H9 (cell line): ENCODE results near the gene KRT15. TPM values are rescaled to one million over a fixed set of nuclear protein-coding genes. Genes with fewer than 3 reads are reported as not detected.

Source experiments
- DNase-seq: peaks from one replicate; pipeline ENCODE4 v3.0.0-alpha.2; 2017
- H2AFZ ChIP-seq: one replicate; pipeline ENCODE4 v1.6.1; 2013; ENCODE audit warnings: mild to moderate bottlenecking, low read length, control low read depth, moderate library complexity
- H2AK5ac ChIP-seq: 2 replicates; pipeline ENCODE4 v1.6.1; 2013; ENCODE audit warnings: low read length, control low read depth, mixed read lengths; ENCODE audit not compliant: insufficient read length
- H2BK120ac ChIP-seq: one replicate; pipeline ENCODE4 v1.6.1; 2013; ENCODE audit warnings: low read depth, mild to moderate bottlenecking, low read length, control low read depth, inconsistent platforms; ENCODE audit not compliant: poor library complexity, severe bottlenecking
- H2BK12ac ChIP-seq: 2 replicates; pipeline ENCODE4 v1.6.1; 2013; ENCODE audit warnings: low read length, control low read depth, mixed read lengths, low read depth; ENCODE audit not compliant: insufficient read length
- H2BK15ac ChIP-seq: 2 replicates; pipeline ENCODE4 v1.6.1; 2013; ENCODE audit warnings: low read depth, low read length, control low read depth
- H2BK20ac ChIP-seq: one replicate; pipeline ENCODE4 v1.6.1; 2013; ENCODE audit warnings: low read depth, mild to moderate bottlenecking, low read length, control low read depth, inconsistent platforms; ENCODE audit not compliant: poor library complexity, severe bottlenecking
- H2BK5ac ChIP-seq: 2 replicates; pipeline ENCODE4 v1.6.1; 2013; ENCODE audit warnings: low read length, control low read depth, mixed read lengths; ENCODE audit not compliant: insufficient read length
- H3K14ac ChIP-seq: 2 replicates; pipeline ENCODE4 v1.6.1; 2013; ENCODE audit warnings: low read length, control low read depth; ENCODE audit not compliant: insufficient read depth
- H3K18ac ChIP-seq: 2 replicates; pipeline ENCODE4 v1.6.1; 2013; ENCODE audit warnings: low read depth, mild to moderate bottlenecking, mixed read lengths, low read length, control low read depth; ENCODE audit not compliant: insufficient read length
- H3K23ac ChIP-seq: 2 replicates; pipeline ENCODE4 v1.6.1; 2013; ENCODE audit warnings: low read length, control low read depth, mixed read lengths, low read depth; ENCODE audit not compliant: insufficient read length
- H3K23me2 ChIP-seq: 2 replicates; pipeline ENCODE4 v1.6.1; 2013; ENCODE audit warnings: low read depth, mild to moderate bottlenecking, mixed read lengths, low read length, control low read depth; ENCODE audit not compliant: insufficient read length, poor library complexity, severe bottlenecking
- H3K27ac ChIP-seq: 2 replicates; pipeline ENCODE4 v1.5.1; 2013; ENCODE audit warnings: low read length, control low read depth, mixed read lengths, low read depth; ENCODE audit not compliant: insufficient read length
- H3K27me3 ChIP-seq: 2 replicates; pipeline ENCODE4 v1.6.1; 2013; ENCODE audit warnings: low read length, control low read depth, inconsistent platforms; ENCODE audit not compliant: insufficient read depth
- H3K4ac ChIP-seq: 2 replicates; pipeline ENCODE4 v1.6.1; 2013; ENCODE audit warnings: low read depth, mild to moderate bottlenecking, control low read depth, inconsistent platforms, low read length, moderate library complexity
- H3K4me1 ChIP-seq: 2 replicates; pipeline ENCODE4 v1.6.1; 2013; ENCODE audit warnings: low read length, control low read depth, inconsistent platforms; ENCODE audit not compliant: insufficient read depth
- H3K4me2 ChIP-seq: 2 replicates; pipeline ENCODE4 v1.6.1; 2013; ENCODE audit warnings: low read length, control low read depth, mixed read lengths; ENCODE audit not compliant: insufficient read length, insufficient read depth
- H3K56ac ChIP-seq: 2 replicates; pipeline ENCODE4 v1.6.1; 2013; ENCODE audit warnings: low read depth, mild to moderate bottlenecking, mixed read lengths, low read length, control low read depth; ENCODE audit not compliant: insufficient read length
- H3K79me1 ChIP-seq: 2 replicates; pipeline ENCODE4 v1.6.1; 2013; ENCODE audit warnings: low read depth, mild to moderate bottlenecking, moderate library complexity, low read length, control low read depth, inconsistent platforms; ENCODE audit not compliant: insufficient read depth, poor library complexity, severe bottlenecking
- H3K79me2 ChIP-seq: 2 replicates; pipeline ENCODE4 v1.6.1; 2013; ENCODE audit warnings: low read length, control low read depth, inconsistent platforms; ENCODE audit not compliant: insufficient read depth
- H3K9ac ChIP-seq: 2 replicates; pipeline ENCODE4 v1.6.1; 2013; ENCODE audit warnings: low read length, control low read depth, mixed read lengths; ENCODE audit not compliant: insufficient read length; ENCODE audit errors: extremely low read depth
- H3K9me3 ChIP-seq: one replicate; pipeline ENCODE4 v1.6.1; 2013; ENCODE audit warnings: low read depth, low read length, inconsistent platforms; ENCODE audit not compliant: control insufficient read depth
- H3T11ph ChIP-seq: one replicate; pipeline ENCODE4 v1.6.1; 2013; ENCODE audit warnings: mild to moderate bottlenecking, low read length, control low read depth, inconsistent platforms
- H4K20me1 ChIP-seq: one replicate; pipeline ENCODE4 v1.6.1; 2013; ENCODE audit not compliant: control insufficient read depth, insufficient read length, insufficient read depth
- H4K5ac ChIP-seq: 2 replicates; pipeline ENCODE4 v1.6.1; 2013; ENCODE audit warnings: low read depth, mild to moderate bottlenecking, mixed read lengths, low read length, control low read depth; ENCODE audit not compliant: insufficient read length
- H4K8ac ChIP-seq: replicated peaks from 2 replicates; pipeline ENCODE4 v1.6.1; 2013; ENCODE audit warnings: low read length, control low read depth, mixed read lengths, low read depth; ENCODE audit not compliant: insufficient read length
- H4K91ac ChIP-seq: 2 replicates; pipeline ENCODE4 v1.6.1; 2013; ENCODE audit warnings: low read depth, mild to moderate bottlenecking, moderate library complexity, mixed read lengths, low read length, control low read depth; ENCODE audit not compliant: insufficient read length
- H3K27ac Mint-ChIP-seq, 3 experiments: 2 replicates in 2 of 3; 3 replicates in 1 of 3; pipeline ENCODE4 v1.8.0; 2020 to 2021; ENCODE audit warnings: mixed read lengths in 3 of 3, mild to moderate bottlenecking in 1 of 3, moderate library complexity in 1 of 3
- H3K27me3 Mint-ChIP-seq: 2 replicates; pipeline ENCODE4 v1.8.0; 2021; ENCODE audit warnings: low read depth, mild to moderate bottlenecking, moderate library complexity, mixed read lengths
- H3K36me3 Mint-ChIP-seq, 3 experiments: 2 replicates in 2 of 3; 3 replicates in 1 of 3; pipeline ENCODE4 v1.8.0; 2020 to 2021; ENCODE audit warnings: low read depth in 3 of 3, mixed read lengths in 3 of 3; ENCODE audit not compliant: insufficient read depth in 1 of 3
- H3K4me1 Mint-ChIP-seq, 2 experiments: 2 replicates each; pipeline ENCODE4 v1.8.0; 2020; ENCODE audit warnings: mixed read lengths in 2 of 2
- H3K4me3 Mint-ChIP-seq, 2 experiments: 2 replicates in 1 of 2; 3 replicates in 1 of 2; pipeline ENCODE4 v1.8.0; 2020 to 2021; ENCODE audit warnings: mild to moderate bottlenecking in 2 of 2, mixed read lengths in 2 of 2, moderate library complexity in 1 of 2
- H3K9me3 Mint-ChIP-seq, 2 experiments: 2 replicates in 1 of 2; 3 replicates in 1 of 2; pipeline ENCODE4 v1.8.0; 2020; ENCODE audit warnings: mild to moderate bottlenecking in 2 of 2, mixed read lengths in 2 of 2, moderate library complexity in 1 of 2
- WGBS: extraction: QIAGEN DNeasy Blood & Tissue Kit; methylation state at CpG from one replicate; pipeline ENCODE4 v1.1.7; 2013; ENCODE audit warnings: missing lambda C conversion rate, low lambda C conversion rate, mixed read lengths; ENCODE audit not compliant: insufficient read length; ENCODE audit errors: extremely low coverage; 5-methylcytosine and 5-hydroxymethylcytosine counted together
- total RNA-seq: library from RNA; stranded (reverse); gene quantifications from 2 replicates; pipeline ENCODE4 v1.2.1, GENCODE V29; 2021
- TF ChIP-seq, protein P1 (sequence below): fragments of 200-600 bp; sonication (generic); conservative IDR thresholded peaks from 3 replicates; pipeline ENCODE4 v1.8.0; 2021; ENCODE audit warnings: antibody characterized with exemption, mild to moderate bottlenecking

Gene KRT15
- total RNA-seq, 1 experiment from 2014 or later = 0.87 TPM

DNA sequence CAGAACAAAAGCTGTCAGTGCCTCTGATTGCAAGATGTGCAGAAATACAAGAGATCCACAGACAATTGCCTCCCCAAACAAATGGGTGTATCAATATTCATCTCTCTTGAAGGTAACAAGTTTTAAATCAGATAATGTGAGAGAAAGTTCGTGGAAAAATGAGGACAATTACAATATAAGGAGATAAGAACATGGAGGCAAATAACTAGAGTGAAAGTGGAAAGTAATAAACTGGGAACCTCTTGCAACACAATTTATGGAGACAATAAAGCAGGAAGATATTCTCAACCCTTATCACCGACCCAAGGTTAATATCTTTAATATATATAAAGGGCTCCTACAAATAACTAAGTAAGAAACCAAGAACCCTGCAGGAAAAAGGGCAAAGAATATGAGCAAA, 23.7 kb upstream of the KRT15 start:
- Histone ChIP-seq H3K23ac (no peak overlapping the region), H3T11ph (no peak overlapping the region), H2BK5ac (no peak overlapping the region), H3K27ac (no peak overlapping the region), H4K5ac (no peak overlapping the region), H3K18ac (no peak overlapping the region), H2AK5ac (no peak overlapping the region), H3K4me2 (no peak overlapping the region), H3K79me2 (no peaks in the 10 kb centered on the region), H3K79me1 (no peaks in the 10 kb centered on the region), H2BK20ac (no peak overlapping the region), H3K4ac (no peak overlapping the region), H3K4me1 (no peaks in the 10 kb centered on the region), H3K23me2 (no peaks in the 10 kb centered on the region), H2BK120ac (no peak overlapping the region), H3K9ac (no peak overlapping the region), H3K56ac (no peak overlapping the region), H2BK15ac (no peak overlapping the region), H4K8ac (no peak overlapping the region), H2AFZ (no peak overlapping the region), H4K91ac (no peak overlapping the region), H4K20me1 (no peaks in the 10 kb centered on the region), H3K14ac (no peak overlapping the region), H2BK12ac (no peak overlapping the region), H3K9me3 (no peaks in the 10 kb centered on the region), H3K27me3 (no peaks in the 10 kb centered on the region)
- H3K27ac Mint-ChIP-seq = no peak overlapping the region
- WGBS = no CpG with 5 or more reads among the region's 2 CpGs
- H3K36me3 Mint-ChIP-seq = peaks cover 0 to 11% (median under 1%) of the 10 kb centered on the region in 3 experiments; a peak in 4 of 7 replicates
- DNase-seq = no peak
- peaks cover 41 to 59% of the 10 kb centered on the region in 2 experiments for H3K4me1 Mint-ChIP-seq
- H3K4me3 Mint-ChIP-seq = no peak overlapping the region
- H3K27me3 Mint-ChIP-seq = peaks cover 11% of the 10 kb centered on the region
- TF ChIP-seq, protein P1, sequence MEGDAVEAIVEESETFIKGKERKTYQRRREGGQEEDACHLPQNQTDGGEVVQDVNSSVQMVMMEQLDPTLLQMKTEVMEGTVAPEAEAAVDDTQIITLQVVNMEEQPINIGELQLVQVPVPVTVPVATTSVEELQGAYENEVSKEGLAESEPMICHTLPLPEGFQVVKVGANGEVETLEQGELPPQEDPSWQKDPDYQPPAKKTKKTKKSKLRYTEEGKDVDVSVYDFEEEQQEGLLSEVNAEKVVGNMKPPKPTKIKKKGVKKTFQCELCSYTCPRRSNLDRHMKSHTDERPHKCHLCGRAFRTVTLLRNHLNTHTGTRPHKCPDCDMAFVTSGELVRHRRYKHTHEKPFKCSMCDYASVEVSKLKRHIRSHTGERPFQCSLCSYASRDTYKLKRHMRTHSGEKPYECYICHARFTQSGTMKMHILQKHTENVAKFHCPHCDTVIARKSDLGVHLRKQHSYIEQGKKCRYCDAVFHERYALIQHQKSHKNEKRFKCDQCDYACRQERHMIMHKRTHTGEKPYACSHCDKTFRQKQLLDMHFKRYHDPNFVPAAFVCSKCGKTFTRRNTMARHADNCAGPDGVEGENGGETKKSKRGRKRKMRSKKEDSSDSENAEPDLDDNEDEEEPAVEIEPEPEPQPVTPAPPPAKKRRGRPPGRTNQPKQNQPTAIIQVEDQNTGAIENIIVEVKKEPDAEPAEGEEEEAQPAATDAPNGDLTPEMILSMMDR = no peak
- H3K9me3 Mint-ChIP-seq = peaks cover 3 to 13% of the 10 kb centered on the region in 2 experiments; a peak in 4 of 5 replicates
